Natural killer cell (primary cell): ENCODE data around the gene ATP1A3. TPM values are rescaled to one million over a fixed set of nuclear protein-coding genes. Genes with fewer than 3 reads are reported as not detected.

Experiments
- ATAC-seq, 3 donors: fragments of 150-1000 bp in 2 of 3; fragments of 200-7000 bp in 1 of 3; cut with Tn5 transposase; 1 replicate in 1 of 3; 2 replicates in 2 of 3; pipeline ENCODE4 v1.10.0; 2021; ENCODE audit warnings: mild to moderate bottlenecking in 2 of 3, moderate library complexity in 2 of 3
- DNase-seq, 2 donors: peaks; one replicate each; pipeline versions ENCODE4 v3.0.0 to v3.0.0-alpha.2; 2013 to 2021; ENCODE audit warnings: mixed read lengths in 1 of 2
- H3K27ac ChIP-seq: one replicate; pipeline ENCODE4 v1.5.1; 2013; ENCODE audit warnings: mild to moderate bottlenecking, low read length
- H3K27me3 ChIP-seq: one replicate; pipeline ENCODE4 v1.6.1; 2013; ENCODE audit warnings: low read length; ENCODE audit not compliant: control insufficient read depth, insufficient read depth
- H3K36me3 ChIP-seq: one replicate; pipeline ENCODE4 v1.6.1; 2013; ENCODE audit warnings: low read length; ENCODE audit not compliant: control insufficient read depth, insufficient read depth
- H3K4me1 ChIP-seq: one replicate; pipeline ENCODE4 v1.6.1; 2013; ENCODE audit warnings: low read length; ENCODE audit not compliant: control insufficient read depth, insufficient read depth
- H3K4me3 ChIP-seq: one replicate; pipeline ENCODE4 v1.5.1; 2013; ENCODE audit warnings: low read length
- H3K9me3 ChIP-seq: one replicate; pipeline ENCODE4 v1.6.1; 2013; ENCODE audit warnings: low read length; ENCODE audit not compliant: control insufficient read depth, insufficient read depth
- H3K27ac Mint-ChIP-seq, 2 donors: one replicate each; pipeline ENCODE4 v1.8.0; 2022; ENCODE audit warnings: mild to moderate bottlenecking in 2 of 2, mixed read lengths in 2 of 2, moderate library complexity in 1 of 2
- H3K27me3 Mint-ChIP-seq, 2 donors: one replicate each; pipeline ENCODE4 v1.8.0; 2022; ENCODE audit warnings: low read depth in 2 of 2, mixed read lengths in 2 of 2
- H3K36me3 Mint-ChIP-seq: one replicate; pipeline ENCODE4 v1.8.0; 2022; ENCODE audit warnings: mixed read lengths
- H3K4me1 Mint-ChIP-seq, 2 donors: one replicate each; pipeline ENCODE4 v1.8.0; 2022; ENCODE audit warnings: mixed read lengths in 2 of 2
- H3K4me3 Mint-ChIP-seq: one replicate; pipeline ENCODE4 v1.8.0; 2022; ENCODE audit warnings: mild to moderate bottlenecking, moderate library complexity, mixed read lengths
- H3K9me3 Mint-ChIP-seq, 2 donors: one replicate each; pipeline ENCODE4 v1.8.0; 2022; ENCODE audit warnings: mixed read lengths in 2 of 2
- WGBS: methylation state at CpG from one replicate; pipeline ENCODE4 v1.1.7; 2013; ENCODE audit warnings: missing lambda C conversion rate; ENCODE audit not compliant: insufficient coverage; 5-methylcytosine and 5-hydroxymethylcytosine counted together
- intact Hi-C: fragments of 100-400 bp; cut with micrococcal nuclease; formaldehyde crosslinking; loops from one replicate; pipeline ENCODE4 v1.14.2; 2022
- total RNA-seq, 4 donors: library from RNA; stranded (reverse); fragments of 120-200 nt in 1 of 4; gene quantifications; one replicate each; pipeline versions ENCODE4 v1.2.3 to v1.2.4, GENCODE V29; 2013 to 2022
- TF ChIP-seq, protein P1 (sequence below): fragments of 200-600 bp; IDR thresholded peaks from one replicate; pipeline ENCODE4 v1.8.0; 2022; ENCODE audit warnings: antibody characterized with exemption

ATP1A3 gene
- total RNA-seq, 3 donors from 2014 or later (not counting 1 experiment from before 2014, with no cell fraction given): 13.5 to 18.2 (median 14.0) TPM

DNA sequence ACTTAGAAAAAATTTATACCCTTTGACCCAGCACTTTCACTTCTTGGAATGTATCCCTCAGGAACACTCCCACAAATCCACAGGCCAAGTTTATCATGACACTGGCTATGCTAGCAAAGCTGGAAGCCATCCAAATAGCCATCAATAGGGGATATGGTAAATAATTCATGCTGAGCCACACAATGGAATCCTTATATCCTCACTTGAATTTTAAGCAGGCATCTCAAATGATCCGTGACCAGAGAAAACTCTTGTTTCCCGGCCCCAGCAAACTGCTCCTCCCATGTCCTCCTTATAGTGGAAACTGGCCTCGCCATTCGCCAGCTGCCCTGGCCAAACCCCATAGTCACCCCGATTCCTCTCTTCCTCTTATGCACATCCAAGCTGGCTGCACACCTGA is 38.4 kb upstream of the ATP1A3 start:
- Mint-ChIP-seq H3K9me3 (no peaks in the 10 kb centered on the region), H3K4me1 (no peaks in the 10 kb centered on the region), H3K27ac (no peak overlapping the region), H3K4me3 (no peak overlapping the region), H3K36me3 (no peaks in the 10 kb centered on the region), H3K27me3 (peaks cover 3 to 13% of the 10 kb centered on the region in 2 donors)
- H3K27ac ChIP-seq: no peak overlapping the region
- no peak overlapping the region for H3K4me3 ChIP-seq
- DNase-seq (no peak), ATAC-seq (no peak)
- H3K36me3 ChIP-seq: no peaks in the 10 kb centered on the region
- WGBS: 91% methylated on average over 5 of the region's 5 CpGs
- no peaks in the 10 kb centered on the region for H3K27me3 ChIP-seq
- intact Hi-C loops: no loop called here
- H3K4me1 ChIP-seq: no peaks in the 10 kb centered on the region
- TF ChIP-seq, protein P1, sequence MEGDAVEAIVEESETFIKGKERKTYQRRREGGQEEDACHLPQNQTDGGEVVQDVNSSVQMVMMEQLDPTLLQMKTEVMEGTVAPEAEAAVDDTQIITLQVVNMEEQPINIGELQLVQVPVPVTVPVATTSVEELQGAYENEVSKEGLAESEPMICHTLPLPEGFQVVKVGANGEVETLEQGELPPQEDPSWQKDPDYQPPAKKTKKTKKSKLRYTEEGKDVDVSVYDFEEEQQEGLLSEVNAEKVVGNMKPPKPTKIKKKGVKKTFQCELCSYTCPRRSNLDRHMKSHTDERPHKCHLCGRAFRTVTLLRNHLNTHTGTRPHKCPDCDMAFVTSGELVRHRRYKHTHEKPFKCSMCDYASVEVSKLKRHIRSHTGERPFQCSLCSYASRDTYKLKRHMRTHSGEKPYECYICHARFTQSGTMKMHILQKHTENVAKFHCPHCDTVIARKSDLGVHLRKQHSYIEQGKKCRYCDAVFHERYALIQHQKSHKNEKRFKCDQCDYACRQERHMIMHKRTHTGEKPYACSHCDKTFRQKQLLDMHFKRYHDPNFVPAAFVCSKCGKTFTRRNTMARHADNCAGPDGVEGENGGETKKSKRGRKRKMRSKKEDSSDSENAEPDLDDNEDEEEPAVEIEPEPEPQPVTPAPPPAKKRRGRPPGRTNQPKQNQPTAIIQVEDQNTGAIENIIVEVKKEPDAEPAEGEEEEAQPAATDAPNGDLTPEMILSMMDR: no peak
- H3K9me3 ChIP-seq: no peaks in the 10 kb centered on the region

DNA sequence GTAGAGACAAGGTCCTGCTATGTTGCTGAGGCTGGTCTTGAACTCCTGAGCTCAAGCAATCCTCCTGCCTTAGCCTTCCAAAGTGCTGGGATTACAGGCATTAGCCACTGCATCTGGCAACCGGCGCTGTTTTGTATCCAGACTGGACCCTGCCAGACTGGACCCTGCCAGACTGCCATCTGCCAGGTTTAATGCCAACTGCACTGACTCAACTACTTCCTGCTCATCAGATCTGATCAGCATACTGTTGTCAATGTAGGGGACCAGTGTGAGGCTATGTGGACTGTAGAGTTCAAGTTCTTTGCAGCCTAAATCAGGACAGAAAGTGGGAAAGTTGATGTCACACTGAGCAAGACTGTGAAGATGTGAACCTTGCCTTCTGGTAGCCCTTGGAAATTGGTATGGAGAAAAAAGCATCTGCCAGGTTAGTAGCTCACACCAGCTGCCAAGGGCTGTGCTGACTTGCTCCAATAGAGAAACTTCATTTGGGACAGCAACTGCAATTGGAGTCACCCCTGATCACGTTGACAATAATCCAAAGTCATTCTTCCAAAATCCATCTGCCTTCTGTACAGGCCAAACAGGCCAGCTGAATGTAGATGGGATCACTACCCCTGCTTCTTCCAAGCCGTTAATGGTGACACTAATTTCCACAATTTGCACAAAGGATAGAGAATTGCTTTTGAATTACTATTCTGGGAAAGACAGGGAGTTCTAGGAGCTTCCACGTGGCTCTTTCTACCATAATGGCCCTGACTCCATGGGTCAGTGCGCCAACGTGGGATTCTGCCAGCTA is 36.8 kb upstream of the ATP1A3 start:
- H3K27ac ChIP-seq: no peak overlapping the region
- no peaks in the 10 kb centered on the region for H3K4me1 ChIP-seq
- no peaks in the 10 kb centered on the region for H3K9me3 Mint-ChIP-seq
- TF ChIP-seq, protein P1: no peak
- H3K36me3 Mint-ChIP-seq: no peaks in the 10 kb centered on the region
- WGBS: 79% methylated on average over 7 of the region's 7 CpGs
- intact Hi-C loops: no loop called here
- no peaks in the 10 kb centered on the region for H3K4me1 Mint-ChIP-seq
- no peak for ATAC-seq
- H3K27me3 ChIP-seq: no peaks in the 10 kb centered on the region
- H3K27ac Mint-ChIP-seq: no peak overlapping the region
- no peak for DNase-seq
- no peak overlapping the region for H3K4me3 Mint-ChIP-seq
- no peaks in the 10 kb centered on the region for H3K36me3 ChIP-seq
- peaks cover 10 to 13% of the 10 kb centered on the region in 2 donors for H3K27me3 Mint-ChIP-seq
- H3K9me3 ChIP-seq: no peaks in the 10 kb centered on the region
- H3K4me3 ChIP-seq: no peak overlapping the region

DNA sequence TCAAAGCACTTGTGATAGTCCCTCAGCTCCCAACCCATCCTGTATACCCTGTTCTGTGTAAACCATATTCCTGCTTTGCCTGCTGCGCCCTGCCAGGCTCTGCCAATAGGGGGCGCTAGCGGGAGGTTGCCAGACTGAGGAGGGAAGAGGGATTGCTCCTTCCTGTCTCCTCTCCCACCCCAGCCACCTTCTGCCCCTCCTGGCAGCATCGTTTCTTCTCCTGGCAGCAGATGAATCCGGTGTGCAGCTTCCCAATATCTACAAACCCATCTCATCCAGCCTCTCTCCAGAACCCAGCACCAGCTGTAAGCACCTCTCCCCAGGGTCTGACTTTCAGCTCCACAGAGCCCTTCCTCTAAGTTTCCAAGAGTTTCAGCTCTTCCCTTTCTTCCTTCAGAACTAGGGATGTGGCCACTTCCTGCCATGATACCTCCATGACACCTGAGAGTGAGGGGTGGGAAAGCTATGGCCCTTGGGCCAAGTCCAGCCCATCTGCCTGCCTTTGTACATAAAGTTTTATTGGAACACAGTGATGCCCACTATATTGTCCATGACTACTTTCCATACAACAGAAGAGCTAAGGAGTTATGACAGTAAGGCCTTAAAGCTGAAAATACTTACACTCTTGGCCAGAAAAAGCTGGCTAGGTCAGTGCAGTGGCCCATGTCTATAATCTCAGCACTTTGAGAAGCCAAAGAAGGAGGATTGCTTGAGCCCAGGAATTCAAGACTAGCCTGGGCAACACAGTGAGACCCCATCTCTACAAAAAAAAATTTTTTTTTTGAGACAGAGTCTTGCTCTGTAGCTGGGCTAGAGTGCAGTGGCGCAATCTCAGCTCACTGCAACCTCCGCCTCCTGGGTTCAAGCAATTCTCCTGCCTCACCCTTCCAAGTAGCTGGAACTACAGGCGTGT is 34.5 kb upstream of the ATP1A3 start:
- Histone ChIP-seq H3K36me3 (no peaks in the 10 kb centered on the region), H3K9me3 (no peaks in the 10 kb centered on the region), H3K4me1 (no peaks in the 10 kb centered on the region), H3K4me3 (no peak overlapping the region), H3K27ac (no peak overlapping the region), H3K27me3 (no peaks in the 10 kb centered on the region)
- DNase-seq (peak in 1 of 2 donors; percentile 34), ATAC-seq (no peak)
- H3K27me3 Mint-ChIP-seq: peaks cover 6 to 21% of the 10 kb centered on the region in 2 donors
- WGBS: 91% methylated on average over 5 of the region's 8 CpGs
- H3K27ac Mint-ChIP-seq: no peak overlapping the region
- intact Hi-C loops: no loop called here
- no peaks in the 10 kb centered on the region for H3K4me1 Mint-ChIP-seq
- H3K4me3 Mint-ChIP-seq: no peak overlapping the region
- TF ChIP-seq, protein P1: peak; percentile 28
- no peaks in the 10 kb centered on the region for H3K9me3 Mint-ChIP-seq
- H3K36me3 Mint-ChIP-seq: no peaks in the 10 kb centered on the region
